ENCODE results near the gene CAMK4.

- TF ChIP-seq EZH2 (IDR thresholded peaks at IDR 0.05; ENCODE audit: low read length) = no peak
- TF ChIP-seq, protein P1, sequence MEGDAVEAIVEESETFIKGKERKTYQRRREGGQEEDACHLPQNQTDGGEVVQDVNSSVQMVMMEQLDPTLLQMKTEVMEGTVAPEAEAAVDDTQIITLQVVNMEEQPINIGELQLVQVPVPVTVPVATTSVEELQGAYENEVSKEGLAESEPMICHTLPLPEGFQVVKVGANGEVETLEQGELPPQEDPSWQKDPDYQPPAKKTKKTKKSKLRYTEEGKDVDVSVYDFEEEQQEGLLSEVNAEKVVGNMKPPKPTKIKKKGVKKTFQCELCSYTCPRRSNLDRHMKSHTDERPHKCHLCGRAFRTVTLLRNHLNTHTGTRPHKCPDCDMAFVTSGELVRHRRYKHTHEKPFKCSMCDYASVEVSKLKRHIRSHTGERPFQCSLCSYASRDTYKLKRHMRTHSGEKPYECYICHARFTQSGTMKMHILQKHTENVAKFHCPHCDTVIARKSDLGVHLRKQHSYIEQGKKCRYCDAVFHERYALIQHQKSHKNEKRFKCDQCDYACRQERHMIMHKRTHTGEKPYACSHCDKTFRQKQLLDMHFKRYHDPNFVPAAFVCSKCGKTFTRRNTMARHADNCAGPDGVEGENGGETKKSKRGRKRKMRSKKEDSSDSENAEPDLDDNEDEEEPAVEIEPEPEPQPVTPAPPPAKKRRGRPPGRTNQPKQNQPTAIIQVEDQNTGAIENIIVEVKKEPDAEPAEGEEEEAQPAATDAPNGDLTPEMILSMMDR (optimal IDR thresholded peaks at IDR 0.05 in 1 of 3, IDR thresholded peaks at IDR 0.05 in 1 of 3, conservative IDR thresholded peaks at IDR 0.05 in 1 of 3; ENCODE audit: extremely low read depth in 1 of 3, insufficient read depth in 2 of 3, low read length in 3 of 3) = no peak
These were observed 56.2 kb downstream of the CAMK4 start for GRCh38 chr5:111280282-111280951.

Data from keratinocyte (primary cell).